Mucosa of descending colon (tissue), 3 donors: Measurements from ENCODE around the gene CXCL14. TPM values are rescaled to one million over a fixed set of nuclear protein-coding genes. Genes with fewer than 3 reads are reported as not detected.

Experiments
- ATAC-seq: fragments of 200-7000 bp; cut with Tn5 transposase; one replicate; pipeline ENCODE4 v1.9.1; 2020; ENCODE audit warnings: mild to moderate bottlenecking, moderate library complexity
- DNase-seq, 3 donors: peaks; one replicate each; pipeline ENCODE4 v3.0.0-alpha.2; 2020
- H3K36me3 ChIP-seq: fragments of 200-600 bp; one replicate; pipeline ENCODE4 v1.8.0; 2021; ENCODE audit warnings: low read depth, mild to moderate bottlenecking
- H3K4me1 ChIP-seq: fragments of 200-600 bp; one replicate; pipeline ENCODE4 v1.8.0; 2021; ENCODE audit warnings: low read depth, mild to moderate bottlenecking
- H3K4me3 ChIP-seq: fragments of 200-600 bp; one replicate; pipeline ENCODE4 v1.8.0; 2021; ENCODE audit warnings: mild to moderate bottlenecking
- H3K9me3 ChIP-seq: fragments of 200-600 bp; one replicate; pipeline ENCODE4 v1.8.0; 2021; ENCODE audit warnings: mild to moderate bottlenecking
- CTCF ChIP-seq: fragments of 200-600 bp; IDR thresholded peaks from one replicate; pipeline ENCODE4 v1.8.0; 2022; ENCODE audit warnings: antibody characterized with exemption, mild to moderate bottlenecking
- intact Hi-C, 2 donors: fragments of 100-400 bp; cut with DNase I in 1 of 2; cut with micrococcal nuclease in 1 of 2; formaldehyde crosslinking; loops; one replicate each; pipeline versions ENCODE4 v1.11.0 to v1.11.1; 2022; cut with DNase I, micrococcal nuclease
- total RNA-seq, 3 donors: library from RNA; stranded (reverse); fragmentation: NEBNext Ultra II Directional in 2 of 3; extraction: Animal tissue kit (Norgen Biotek cat#: 25700) in 2 of 3; gene quantifications; one replicate each; pipeline versions ENCODE4 v1.2.1 to v1.2.4, GENCODE V29; 2021 to 2023
- donor health status: DM: no; HTN: no; CAD: no; lungs with moderate emphysema.
- donor health status: DM: no; HTN: no; CAD: no.
- donor health status: DM: no; HTN: yes; CAD: no.

Gene CXCL14
- total RNA-seq, 3 donors from 2014 or later = 16.7 to 61.6 (median 24.2) TPM

GRCh38 chr5:135608361-135608760 is 29.6 kb upstream of the CXCL14 start:
- DNase-seq = no peak
- H3K4me1 ChIP-seq = no peaks in the 10 kb centered on the region
- intact Hi-C loops = no loop called here
- no peak for ATAC-seq
- TF ChIP-seq CTCF = no peak
- no peaks in the 10 kb centered on the region for H3K9me3 ChIP-seq
- no peak overlapping the region for H3K4me3 ChIP-seq
- H3K36me3 ChIP-seq = no peaks in the 10 kb centered on the region

GRCh38 chr5:135606431-135606830 is 27.6 kb upstream of the CXCL14 start:
- intact Hi-C loops = no loop called here
- no peak for ATAC-seq
- H3K9me3 ChIP-seq = no peaks in the 10 kb centered on the region
- no peak for TF ChIP-seq CTCF
- DNase-seq = no peak
- no peak overlapping the region for H3K4me3 ChIP-seq
- H3K4me1 ChIP-seq = no peaks in the 10 kb centered on the region
- H3K36me3 ChIP-seq = no peaks in the 10 kb centered on the region

- no peaks in the 10 kb centered on the region for H3K9me3 ChIP-seq
- no peak overlapping the region for H3K4me3 ChIP-seq
- DNase-seq (no peak), ATAC-seq (no peak)
- no peaks in the 10 kb centered on the region for H3K4me1 ChIP-seq
- intact Hi-C loops = no loop called here
- H3K36me3 ChIP-seq = no peaks in the 10 kb centered on the region
- no peak for TF ChIP-seq CTCF
Measured at GRCh38 chr5:135605221-135605620, 26.4 kb upstream of the CXCL14 start.

GRCh38 chr5:135604056-135604455 is 25.3 kb upstream of the CXCL14 start:
- no peak for TF ChIP-seq CTCF
- H3K36me3 ChIP-seq = no peaks in the 10 kb centered on the region
- no peak for ATAC-seq
- intact Hi-C loops = no loop called here
- no peak for DNase-seq
- no peak overlapping the region for H3K4me3 ChIP-seq
- H3K4me1 ChIP-seq = no peaks in the 10 kb centered on the region
- H3K9me3 ChIP-seq = no peaks in the 10 kb centered on the region

GRCh38 chr5:135602882-135603721 is 24.3 kb upstream of the CXCL14 start:
- no peak for DNase-seq
- no peak for ATAC-seq

More at GRCh38 chr5:135602882-135603721, 24.3 kb upstream of the CXCL14 start:
- TF ChIP-seq CTCF = no peak
- Histone ChIP-seq H3K4me3 (no peak overlapping the region), H3K36me3 (no peaks in the 10 kb centered on the region), H3K4me1 (no peaks in the 10 kb centered on the region), H3K9me3 (no peaks in the 10 kb centered on the region)
- intact Hi-C loops = no loop called here
